ENCODE data around the gene SKAP1.

Gene SKAP1

GRCh38 chr17:48129981-48130380 lies 300.0 kb downstream of the SKAP1 start:
- no peak for DNase-seq

GRCh38 chr17:48128400-48128799 lies 301.6 kb downstream of the SKAP1 start:
- DNase-seq = no peak

DNA sequence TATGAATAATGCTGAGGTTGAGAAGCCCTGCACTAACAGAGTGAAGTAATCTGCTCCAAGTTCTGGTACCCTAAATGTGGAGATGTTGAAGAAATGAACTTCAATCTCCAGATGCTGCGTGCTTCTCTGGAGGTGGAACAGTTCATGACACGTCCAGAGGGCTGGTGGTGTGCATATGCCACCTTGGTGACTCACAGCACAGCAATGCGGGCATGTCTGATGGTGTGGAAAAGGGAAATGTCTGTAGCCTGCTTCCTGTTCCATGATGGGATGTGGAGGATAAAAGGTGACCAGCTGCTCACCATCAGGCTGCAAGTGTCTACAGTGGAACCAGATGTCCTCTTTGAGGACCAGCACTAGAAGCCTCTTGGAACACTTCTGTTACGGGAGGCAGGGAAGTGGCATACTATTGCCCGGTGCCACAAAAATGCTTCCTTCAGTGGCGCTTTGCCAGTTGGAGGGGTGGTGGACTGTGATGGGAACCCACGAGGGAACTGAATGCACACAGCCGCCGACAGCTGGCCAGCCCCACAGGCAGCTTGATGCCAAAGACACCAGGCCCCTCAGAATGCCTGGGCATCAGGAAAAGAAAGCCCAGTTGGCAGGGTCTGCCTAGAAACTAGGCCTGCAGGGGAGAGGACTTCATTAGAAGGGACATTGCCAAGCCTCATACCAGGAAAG lies 302.5 kb downstream of the SKAP1 start:
- DNase-seq = no peak

GRCh38 chr17:48126532-48126850 lies 303.5 kb downstream of the SKAP1 start:
- no peak for DNase-seq

GRCh38 chr17:48125829-48126531 lies 304.0 kb downstream of the SKAP1 start:
- DNase-seq = no peak

DNA sequence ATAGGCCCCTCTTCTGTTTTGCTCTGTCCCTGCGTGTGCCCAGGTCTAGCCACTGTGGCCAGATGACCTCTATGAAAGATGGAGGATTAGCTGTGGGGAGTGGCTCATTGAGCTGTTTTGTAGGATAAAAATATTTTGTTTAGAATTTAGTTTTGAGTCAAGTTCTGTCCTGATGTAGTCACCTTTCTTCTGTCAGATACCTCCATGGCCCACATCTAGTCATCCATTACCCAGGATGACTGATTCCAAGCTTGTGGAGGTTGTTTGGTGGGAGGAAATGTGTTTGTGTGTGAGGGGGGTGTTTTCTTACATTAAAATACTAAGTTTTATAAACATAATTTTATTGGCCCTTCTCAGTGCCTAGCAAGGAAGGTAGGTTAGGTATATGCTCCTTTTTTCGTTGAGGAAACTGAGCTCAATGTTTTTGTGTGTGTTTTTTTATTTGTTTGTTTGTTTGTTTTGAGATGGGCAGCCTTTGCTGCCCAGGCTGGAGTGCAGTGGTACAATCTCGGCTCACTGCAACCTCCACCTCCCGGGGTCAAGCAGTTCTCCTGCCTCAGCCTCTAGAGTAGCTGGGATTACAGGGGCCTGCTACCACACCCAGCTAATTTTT lies 306.1 kb downstream of the SKAP1 start:
- no peak for DNase-seq

GRCh38 chr17:48123111-48123510 lies 306.9 kb downstream of the SKAP1 start:
- no peak for DNase-seq

DNA sequence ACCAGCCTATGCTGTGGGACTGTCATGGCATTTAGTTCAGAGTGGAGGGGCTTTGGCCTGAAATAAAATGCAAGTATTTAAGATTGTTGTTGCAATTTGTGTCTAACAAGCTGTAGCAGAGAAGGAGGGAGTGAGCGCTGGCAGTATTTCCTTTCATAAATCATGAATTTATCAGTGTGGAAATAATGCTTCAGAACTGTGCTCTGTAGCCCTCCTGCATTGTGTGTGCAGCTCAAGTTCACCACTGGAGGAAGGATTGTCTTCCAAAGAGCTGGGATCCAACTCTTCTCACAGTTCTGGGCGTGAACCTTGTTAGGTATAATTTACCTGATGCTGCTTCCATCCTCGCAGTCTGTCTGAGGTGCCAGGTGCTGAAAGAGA lies 307.4 kb downstream of the SKAP1 start:
- no peak for DNase-seq

- DNase-seq = no peak
Measured at GRCh38 chr17:48121923-48122664, 307.9 kb downstream of the SKAP1 start.

GRCh38 chr17:48113201-48113676 lies 316.8 kb downstream of the SKAP1 start:
- peak; percentile 46 for DNase-seq

- DNase-seq = no peak
Measured at GRCh38 chr17:48111937-48112241, 318.1 kb downstream of the SKAP1 start.

DNA sequence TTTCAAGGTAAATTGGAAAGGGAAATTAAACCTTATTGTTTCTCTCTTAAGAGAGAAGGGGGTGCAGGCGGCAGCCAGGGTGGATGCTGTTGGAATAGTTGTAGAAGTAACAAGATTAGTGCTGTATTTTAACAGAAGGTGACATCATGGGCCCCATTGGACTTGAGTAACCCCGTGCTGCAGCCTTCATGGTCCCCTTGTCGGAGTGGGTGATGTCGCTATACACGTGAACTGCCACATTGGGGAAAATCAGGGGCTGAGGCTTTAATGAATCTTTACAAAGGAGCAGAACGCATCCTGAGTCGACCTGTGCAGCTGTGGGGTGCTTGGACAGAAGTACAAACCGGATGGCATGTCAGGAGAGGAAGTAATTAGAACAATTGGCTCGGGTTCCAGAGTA lies 319.3 kb downstream of the SKAP1 start:
- DNase-seq = no peak

DNA sequence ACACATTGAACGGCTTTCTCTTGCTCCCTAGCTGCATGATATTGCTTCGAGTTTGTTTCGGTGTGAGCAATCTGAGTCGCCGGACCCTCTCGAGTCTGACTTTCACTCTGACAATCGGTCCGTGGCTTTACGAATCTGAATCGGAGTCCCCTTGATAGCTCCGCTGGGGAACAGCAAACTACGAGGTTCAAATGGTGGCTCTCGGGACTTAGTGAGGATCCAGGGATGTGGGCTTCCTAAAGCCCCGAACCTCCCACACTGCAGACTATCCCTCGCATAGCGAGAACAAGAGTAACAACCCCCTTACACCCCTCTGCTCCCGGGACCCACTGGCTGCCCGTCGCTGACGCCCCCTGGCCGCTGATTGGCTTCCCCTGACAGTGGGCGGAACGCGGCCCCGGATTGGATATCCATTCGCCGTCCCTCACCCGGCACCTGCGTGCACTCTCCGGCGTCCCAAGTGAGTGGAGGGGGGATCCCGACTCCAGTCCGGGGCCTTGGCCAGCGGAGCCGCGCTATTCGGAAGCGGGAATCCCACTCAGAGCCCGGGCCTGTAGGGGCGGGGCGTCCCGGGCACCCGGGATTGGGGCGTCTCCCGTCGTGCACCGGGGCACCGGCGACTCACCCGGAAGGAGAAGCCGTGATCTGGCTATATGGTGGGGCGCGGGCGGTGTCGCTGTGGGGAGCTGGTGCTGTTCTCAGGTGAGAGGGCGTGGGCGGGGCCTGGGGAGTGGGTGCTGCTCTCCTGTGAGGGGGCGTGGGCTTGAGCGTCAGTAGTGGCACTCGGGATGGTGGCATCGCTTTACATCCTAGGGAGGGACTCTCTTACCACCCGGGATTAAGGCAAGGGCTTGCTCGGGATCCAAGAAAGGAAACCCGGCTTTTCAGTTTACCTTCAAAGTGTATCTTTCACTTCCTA lies 322.6 kb downstream of the SKAP1 start, which contains the start of gene SNX11:
Gene SNX11, plus strand, starts transcription at position 630 of the 919 bp plus-strand sequence. CDS start 4,278 bp downstream, outside the sequence.
- DNase-seq = peak; percentile 87

DNA sequence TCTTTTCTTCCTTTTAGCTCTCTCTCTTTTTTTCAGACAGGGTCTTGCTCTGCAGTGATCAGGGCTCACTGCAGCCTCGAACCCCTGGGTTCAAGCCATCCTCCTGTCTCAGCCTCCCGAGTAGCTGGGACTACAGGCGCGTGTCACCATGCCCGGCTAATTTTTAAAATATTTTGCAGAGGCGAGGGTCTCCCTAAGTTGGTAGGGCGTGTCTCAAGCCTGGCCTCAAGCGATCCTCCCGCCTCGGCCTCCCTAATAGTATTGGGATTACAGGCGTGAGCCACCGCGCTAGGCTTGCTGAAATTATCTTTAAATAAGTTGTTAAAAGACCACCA lies 323.2 kb downstream of the SKAP1 start:
- DNase-seq = no peak

DNA sequence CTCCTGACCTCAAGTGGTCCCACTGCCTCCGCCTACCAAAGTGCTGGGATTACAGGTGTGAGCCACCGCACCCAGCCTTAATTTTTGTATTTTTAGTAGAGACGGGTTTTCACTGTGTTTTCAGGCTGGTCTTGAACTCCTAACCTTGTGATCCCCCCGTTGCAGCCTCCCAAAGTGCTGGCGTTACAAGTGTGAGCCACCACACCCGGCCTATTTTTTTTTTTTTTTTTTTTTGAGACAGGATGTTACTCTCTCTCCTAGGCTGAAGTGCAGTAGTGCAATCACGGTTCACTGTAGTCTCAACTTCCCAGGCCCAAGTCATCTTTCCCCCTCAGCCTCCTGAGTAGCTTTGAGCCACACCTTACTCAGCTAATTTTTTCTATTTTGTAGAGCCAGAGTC lies 325.6 kb downstream of the SKAP1 start:
- no peak for DNase-seq

DNA sequence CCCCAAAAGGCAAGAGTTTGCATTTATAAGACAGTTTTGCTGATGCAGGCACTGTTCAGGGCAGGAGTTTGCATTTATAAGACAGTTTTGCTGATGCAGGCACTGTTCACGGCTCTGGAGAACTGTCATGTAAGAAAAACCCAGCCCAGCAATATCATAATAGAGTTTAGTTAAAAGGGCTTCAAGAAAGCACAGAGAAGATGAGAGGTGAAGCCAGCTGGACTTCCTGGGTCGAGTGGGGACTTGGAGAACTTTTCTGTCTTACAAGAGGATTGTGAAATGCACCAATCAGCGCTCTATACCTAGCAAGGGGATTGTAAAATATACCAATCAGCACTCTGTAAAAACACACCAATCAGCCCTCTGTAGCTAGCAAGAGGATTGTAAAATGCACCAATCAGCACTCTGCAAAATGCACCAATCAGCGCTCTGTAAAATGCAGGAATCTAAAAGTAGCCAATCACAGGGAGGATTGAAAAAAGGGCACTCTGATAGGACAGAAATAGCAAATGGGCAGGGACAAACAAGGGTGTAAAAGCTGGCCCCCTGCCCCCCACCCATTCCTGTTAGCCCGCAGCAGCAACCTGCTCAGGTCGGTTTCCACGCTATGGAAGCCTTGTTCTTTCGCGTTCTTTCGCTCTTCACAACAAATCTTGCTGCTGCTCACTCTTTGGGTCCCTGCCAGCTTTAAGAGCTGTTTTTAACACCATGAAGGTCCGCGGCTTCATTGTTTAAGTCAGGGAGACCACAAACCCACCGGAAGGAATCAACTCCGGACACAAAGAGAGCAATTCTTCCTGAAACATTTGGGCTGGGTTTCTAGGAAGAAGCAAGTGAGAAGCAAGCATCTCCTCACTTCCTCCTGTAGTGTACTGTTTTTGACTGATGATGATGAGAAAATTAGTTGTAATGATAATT lies 327.0 kb downstream of the SKAP1 start:
- no peak for DNase-seq

- no peak for DNase-seq
Measured at GRCh38 chr17:48102043-48102750, 327.8 kb downstream of the SKAP1 start.

DNA sequence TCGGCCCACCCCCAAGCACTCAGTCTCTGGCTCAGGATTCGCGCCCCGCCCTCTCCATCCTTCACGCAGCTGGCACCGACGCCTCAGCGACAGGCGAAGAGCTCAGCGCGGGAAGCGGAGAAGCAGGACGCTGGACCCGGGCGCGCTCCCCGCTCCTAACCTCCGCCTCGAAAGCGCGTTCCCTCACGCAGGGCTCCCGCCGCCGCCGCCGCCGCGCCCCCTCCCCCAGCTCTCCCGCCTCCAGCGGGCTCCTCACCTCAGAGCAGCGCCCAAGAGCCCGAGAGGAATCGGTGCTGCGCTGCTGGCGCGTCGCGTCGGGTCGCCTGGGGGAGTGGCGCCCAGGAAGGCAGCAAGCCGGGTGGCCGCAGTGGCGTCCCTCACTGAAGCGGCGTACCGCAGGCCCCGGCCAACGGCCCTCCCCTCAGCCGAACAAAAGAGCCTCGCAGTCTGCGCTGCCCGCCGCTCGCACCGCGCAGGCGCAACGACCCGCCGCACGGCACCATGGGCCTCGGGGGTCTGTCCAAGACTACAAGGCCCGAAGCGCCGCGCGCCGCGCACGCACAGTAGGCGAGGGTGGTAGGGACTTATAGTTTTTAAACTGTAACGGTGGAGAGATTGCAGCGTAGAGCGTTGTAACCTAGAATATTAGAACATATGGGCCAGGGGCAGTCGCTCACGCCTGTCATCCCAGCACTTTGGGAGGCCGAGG lies 328.8 kb downstream of the SKAP1 start, which contains the start of gene CBX1:
Gene CBX1, minus strand, starts transcription at position 467 of the 709 bp plus-strand sequence. CDS start 24,474 bp downstream, outside the sequence.
- DNase-seq = peak; percentile 90

GRCh38 chr17:48100591-48101011 lies 329.4 kb downstream of the SKAP1 start:
- no peak for DNase-seq

- DNase-seq = no peak
Measured at GRCh38 chr17:48100160-48100559, 329.9 kb downstream of the SKAP1 start.
